ENCODE measurements around the gene ACCSL. TPM values are rescaled to one million over a fixed set of nuclear protein-coding genes. Genes with fewer than 3 reads are reported as not detected.

ACCSL gene
- total and polyA plus RNA-seq, 2 donors (not counting 1 experiment from before 2014, with no cell fraction given): not detected

- H3K27me3 Mint-ChIP-seq: peaks cover 3% of the 10 kb centered on the region
- Histone ChIP-seq H3K36me3 (replicated peaks in 1 of 2; ENCODE audit: control extremely low read depth in 1 of 2, control insufficient read depth in 1 of 2, extremely low read depth in 1 of 2, insufficient read depth in 2 of 2, low read length in 1 of 2) (no peaks in the 10 kb centered on the region), H3K9ac (ENCODE audit: low read length) (no peak overlapping the region), H3K27ac (ENCODE audit: low read length in 2 of 2) (no peak overlapping the region), H4K20me1 (ENCODE audit: control insufficient read depth, insufficient read depth, low read length, poor library complexity, severe bottlenecking) (no peaks in the 10 kb centered on the region), H2AFZ (ENCODE audit: insufficient read depth, low read depth, low read length, poor library complexity, severe bottlenecking) (no peak overlapping the region), H3K9me3 (ENCODE audit: control extremely low read depth in 1 of 3, control insufficient read depth in 2 of 3, insufficient read depth in 1 of 3, low read length in 2 of 3) (no peaks in the 10 kb centered on the region), H3K4me1 (ENCODE audit: control insufficient read depth in 2 of 2, insufficient read depth in 2 of 2, low read length in 2 of 2) (no peaks in the 10 kb centered on the region), H3K4me3 (ENCODE audit: control extremely low read depth in 1 of 5, extremely low read depth in 1 of 5, insufficient read depth in 1 of 5, low read depth in 2 of 5, low read length in 4 of 5) (no peak overlapping the region), H3K79me2 (ENCODE audit: control insufficient read depth, insufficient read depth, low read length) (no peaks in the 10 kb centered on the region), H3K4me2 (replicated peaks; ENCODE audit: low read depth, low read length, poor library complexity, severe bottlenecking) (no peak overlapping the region), H3K27me3 (replicated peaks in 1 of 4; ENCODE audit: control extremely low read depth in 1 of 4, control insufficient read depth in 3 of 4, insufficient read depth in 4 of 4, low read length in 3 of 4) (no peaks in the 10 kb centered on the region)
- H3K9me3 Mint-ChIP-seq (ENCODE audit: insufficient read depth): no peaks in the 10 kb centered on the region
- TF ChIP-seq EZH2 (IDR thresholded peaks at IDR 0.05; ENCODE audit: borderline replicate concordance, insufficient read depth, low read depth, low read length, poor library complexity, severe bottlenecking): no peak
- TF ChIP-seq CTCF (IDR thresholded peaks at IDR 0.05): no peak
- DNase-seq (no peak), ATAC-seq (ENCODE audit: low read depth) (no peak)
- intact Hi-C loops (cut with micrococcal nuclease): no loop called here
- H3K27ac Mint-ChIP-seq: no peak overlapping the region
- no peaks in the 10 kb centered on the region for H3K4me1 Mint-ChIP-seq
- 92% methylated on average over 3 of the region's 6 CpGs for WGBS (ENCODE audit: insufficient coverage)
- ChIA-PET POLR2A (no interaction called here), CTCF (interaction anchor here (1.2 to 1.8 kb wide), 2 partner anchors 9 to 11 kb away, joined by 3 to 6 read pairs; no protein-coding TSS in a partner anchor)
- H3K4me3 Mint-ChIP-seq: no peak overlapping the region
Measured at GRCh38 chr11:44058275-44058674, 10.5 kb downstream of the ACCSL start.

GRCh38 chr11:44065161-44065661 lies 17.4 kb downstream of the ACCSL start:
- Histone ChIP-seq H2AFZ (ENCODE audit: insufficient read depth, low read depth, low read length, poor library complexity, severe bottlenecking) (peak overlapping the region; percentile 93), H3K79me2 (ENCODE audit: control insufficient read depth, insufficient read depth, low read length) (no peaks in the 10 kb centered on the region), H3K9ac (ENCODE audit: low read length) (peak overlapping the region; percentile 85), H3K4me1 (ENCODE audit: control insufficient read depth in 2 of 2, insufficient read depth in 2 of 2, low read length in 2 of 2) (peaks cover 6 to 18% of the 10 kb centered on the region in 2 donors), H3K9me3 (ENCODE audit: control extremely low read depth in 1 of 3, control insufficient read depth in 2 of 3, insufficient read depth in 1 of 3, low read length in 2 of 3) (no peaks in the 10 kb centered on the region), H3K36me3 (replicated peaks in 1 of 2; ENCODE audit: control extremely low read depth in 1 of 2, control insufficient read depth in 1 of 2, extremely low read depth in 1 of 2, insufficient read depth in 2 of 2, low read length in 1 of 2) (no peaks in the 10 kb centered on the region), H3K27me3 (replicated peaks in 1 of 4; ENCODE audit: control extremely low read depth in 1 of 4, control insufficient read depth in 3 of 4, insufficient read depth in 4 of 4, low read length in 3 of 4) (no peaks in the 10 kb centered on the region), H3K27ac (ENCODE audit: low read length in 2 of 2) (peak overlapping the region; percentile 71 to 77), H3K4me2 (replicated peaks; ENCODE audit: low read depth, low read length, poor library complexity, severe bottlenecking) (peak overlapping the region; percentile 91), H4K20me1 (ENCODE audit: control insufficient read depth, insufficient read depth, low read length, poor library complexity, severe bottlenecking) (no peaks in the 10 kb centered on the region), H3K4me3 (ENCODE audit: control extremely low read depth in 1 of 5, extremely low read depth in 1 of 5, insufficient read depth in 1 of 5, low read depth in 2 of 5, low read length in 4 of 5) (peak overlapping the region; percentile 32 to 85 (median 81))
- Mint-ChIP-seq H3K4me1 (peaks cover 22% of the 10 kb centered on the region), H3K27ac (peak overlapping the region; percentile 32), H3K27me3 (no peaks in the 10 kb centered on the region), H3K9me3 (ENCODE audit: insufficient read depth) (no peaks in the 10 kb centered on the region), H3K4me3 (peak overlapping the region; percentile 97)
- TF ChIP-seq EZH2 (IDR thresholded peaks at IDR 0.05; ENCODE audit: borderline replicate concordance, insufficient read depth, low read depth, low read length, poor library complexity, severe bottlenecking): no peak
- intact Hi-C loops (cut with micrococcal nuclease): loop anchor here (10.0 kb wide), 1 partner anchor 750 kb away; the partner anchor contains the start of gene API5
- ChIA-PET CTCF (no interaction called here), POLR2A (no interaction called here)
- no peak for DNase-seq
- no peak for ATAC-seq (ENCODE audit: low read depth)
- 78% methylated on average over 3 of the region's 4 CpGs for WGBS (ENCODE audit: insufficient coverage)

Measured in B cell (primary cell).